Hematopoietic multipotent progenitor cell (in vitro differentiated cells): ENCODE data around the gene PSMC2. TPM values are rescaled to one million over a fixed set of nuclear protein-coding genes. Genes with fewer than 3 reads are reported as not detected.

ENCODE experiments used
- DNase-seq, 3 donors: peaks; one replicate each; pipeline ENCODE4 v3.0.0-alpha.2; 2011 to 2015; ENCODE audit warnings: low read depth in 2 of 3, low spot score in 2 of 3
- total RNA-seq: library from RNA; depleted of rRNA; stranded (reverse); fragments of >200 nt; gene quantifications from one replicate; pipeline ENCODE4 v1.2.3, GENCODE V29; 2012

PSMC2 gene
- 50.9 TPM for total RNA-seq

- peak; percentile 66 to 96 (median 91) for DNase-seq
Measured at GRCh38 chr7:103347507-103348267, at the start of gene PSMC2. TSS of gene PSMC2 (plus strand) at chr7:103347643. CDS start at chr7:103347712, 69 bp downstream.

GRCh38 chr7:103297837-103298179 lies 49.6 kb upstream of the PSMC2 start:
- DNase-seq: no peak

- no peak for DNase-seq
Measured at GRCh38 chr7:103299660-103300059, 47.8 kb upstream of the PSMC2 start.

- no peak for DNase-seq
Measured at GRCh38 chr7:103301441-103301840, 46.0 kb upstream of the PSMC2 start.

- DNase-seq: no peak
Measured at GRCh38 chr7:103307503-103308231, 39.8 kb upstream of the PSMC2 start.

- no peak for DNase-seq
Measured at GRCh38 chr7:103314852-103315251, 32.6 kb upstream of the PSMC2 start.

- no peak for DNase-seq
Measured at GRCh38 chr7:103316380-103316941, 31.0 kb upstream of the PSMC2 start.

- no peak for DNase-seq
Measured at GRCh38 chr7:103317009-103317408, 30.4 kb upstream of the PSMC2 start.

GRCh38 chr7:103325744-103326143 lies 21.7 kb upstream of the PSMC2 start:
- no peak for DNase-seq

- DNase-seq: no peak
Measured at GRCh38 chr7:103336761-103337160, 10.7 kb upstream of the PSMC2 start.

- no peak for DNase-seq
Measured at GRCh38 chr7:103338864-103339263, 8.6 kb upstream of the PSMC2 start.

- DNase-seq: no peak
Measured at GRCh38 chr7:103341466-103341865, 6.0 kb upstream of the PSMC2 start.

- no peak for DNase-seq
Measured at GRCh38 chr7:103343332-103343731, 4.1 kb upstream of the PSMC2 start.

- peak in 2 of 3 donors; percentile 59 to 65 for DNase-seq
Measured at GRCh38 chr7:103343758-103344452, 3.5 kb upstream of the PSMC2 start.

- DNase-seq: peak; percentile 70 to 95 (median 88)
Measured at GRCh38 chr7:103344453-103345149, 2.8 kb upstream of the PSMC2 start, which contains the start of gene DNAJC2. TSS of gene DNAJC2 (minus strand) at chr7:103344767. CDS start at chr7:103344622, 145 bp downstream.

- DNase-seq: no peak
Measured at GRCh38 chr7:103346396-103346795, 1.0 kb upstream of the PSMC2 start.

GRCh38 chr7:103348452-103348851 lies 1.0 kb downstream of the PSMC2 start:
- no peak for DNase-seq

- no peak for DNase-seq
Measured at GRCh38 chr7:103348959-103349358, 1.5 kb downstream of the PSMC2 start.

- DNase-seq: no peak
Measured at GRCh38 chr7:103349805-103350204, 2.4 kb downstream of the PSMC2 start.

GRCh38 chr7:103369432-103369831 lies 22.0 kb downstream of the PSMC2 start:
- no peak for DNase-seq
